WTC11 (cell line): ENCODE data around the gene MAS1. TPM values are rescaled to one million over a fixed set of nuclear protein-coding genes. Genes with fewer than 3 reads are reported as not detected.
"Not testable (repeated sequence)": the region's sequence is repeated elsewhere in the genome, so short reads cannot be mapped to it uniquely, and the experiment has no call there.

Experiments used
- ATAC-seq: fragments of 200-7000 bp; cut with Tn5 transposase; 2 replicates; pipeline ENCODE4 v1.10.0; 2021; ENCODE audit warnings: mild to moderate bottlenecking, moderate library complexity
- CTCF ChIA-PET: fragments of 300-600 bp; sonication (Branson Sonifier 250); formaldehyde crosslinking; loops from one replicate; lab custom pipeline; 2021; ENCODE audit warnings: antibody characterized with exemption; lab: Charles Lee
- POLR2A ChIA-PET: fragments of 350-600 bp; sonication (Branson Sonifier 250); formaldehyde crosslinking; loops from one replicate; lab custom pipeline; 2021; ENCODE audit warnings: antibody characterized with exemption; lab: Charles Lee
- DNase-seq: peaks from one replicate; pipeline ENCODE4 v3.0.0; 2021; ENCODE audit warnings: low spot score
- H3K27ac Mint-ChIP-seq: 2 replicates; pipeline ENCODE4 v1.8.0; 2021; ENCODE audit warnings: mixed read lengths
- H3K27me3 Mint-ChIP-seq: 2 replicates; pipeline ENCODE4 v1.8.0; 2021; ENCODE audit warnings: low read depth, mild to moderate bottlenecking, moderate library complexity, mixed read lengths
- H3K36me3 Mint-ChIP-seq: 2 replicates; pipeline ENCODE4 v1.8.0; 2021; ENCODE audit warnings: mixed read lengths
- H3K4me1 Mint-ChIP-seq: 2 replicates; pipeline ENCODE4 v1.8.0; 2022; ENCODE audit warnings: mixed read lengths
- H3K4me3 Mint-ChIP-seq: 2 replicates; pipeline ENCODE4 v1.8.0; 2021; ENCODE audit warnings: mild to moderate bottlenecking, moderate library complexity, mixed read lengths
- H3K9me3 Mint-ChIP-seq: 2 replicates; pipeline ENCODE4 v1.8.0; 2021; ENCODE audit warnings: mixed read lengths
- AFF4 ChIP-seq: sonication (generic); formaldehyde crosslinking; IDR thresholded peaks from 2 replicates; pipeline ENCODE4 v1.8.1; 2023; ENCODE audit warnings: mild to moderate bottlenecking, missing genetic modification reagents, borderline replicate concordance
- ATF2 ChIP-seq: sonication (generic); formaldehyde crosslinking; IDR thresholded peaks from 2 replicates; pipeline ENCODE4 v1.8.1; 2022; ENCODE audit warnings: low read depth, missing genetic modification reagents, borderline replicate concordance
- ATF3 ChIP-seq: sonication (generic); formaldehyde crosslinking; conservative IDR thresholded peaks from 2 replicates; pipeline ENCODE4 v1.8.1; 2022; ENCODE audit warnings: mild to moderate bottlenecking, missing genetic modification reagents
- ATF6 ChIP-seq: sonication (generic); formaldehyde crosslinking; IDR thresholded peaks from 2 replicates; pipeline ENCODE4 v1.8.1; 2023; ENCODE audit warnings: mild to moderate bottlenecking, missing genetic modification reagents
- ELF4 ChIP-seq: sonication (generic); formaldehyde crosslinking; IDR thresholded peaks from 2 replicates; pipeline ENCODE4 v1.8.1; 2022; ENCODE audit warnings: low read depth, mild to moderate bottlenecking, moderate library complexity, missing genetic modification reagents
- MAX ChIP-seq: sonication (generic); formaldehyde crosslinking; IDR thresholded peaks from 2 replicates; pipeline ENCODE4 v1.8.0; 2022; ENCODE audit warnings: mild to moderate bottlenecking, missing genetic modification reagents
- SMAD3 ChIP-seq: sonication (generic); formaldehyde crosslinking; IDR thresholded peaks from 2 replicates; pipeline ENCODE4 v1.8.0; 2022; ENCODE audit warnings: missing genetic modification reagents, mild to moderate bottlenecking, borderline replicate concordance
- ZBTB21 ChIP-seq: sonication (generic); formaldehyde crosslinking; IDR thresholded peaks from 2 replicates; pipeline ENCODE4 v1.8.1; 2023; ENCODE audit warnings: mild to moderate bottlenecking, missing genetic modification reagents, borderline replicate concordance
- ZMAT4 ChIP-seq: fragments of 250-450 bp; sonication (Bioruptor Pico); IDR thresholded peaks from 2 replicates; pipeline ENCODE4 v1.9.0; 2021; ENCODE audit warnings: mild to moderate bottlenecking
- ZNF219 ChIP-seq: sonication (generic); formaldehyde crosslinking; IDR thresholded peaks from 2 replicates; pipeline ENCODE4 v1.8.0; 2023; ENCODE audit warnings: missing genetic modification reagents, mild to moderate bottlenecking, borderline replicate concordance
- ZNF263 ChIP-seq: sonication (generic); formaldehyde crosslinking; IDR thresholded peaks from 2 replicates; pipeline ENCODE4 v1.8.1; 2022; ENCODE audit warnings: low read depth, mild to moderate bottlenecking, moderate library complexity, missing genetic modification reagents
- ZNF281 ChIP-seq: sonication (generic); formaldehyde crosslinking; IDR thresholded peaks from 2 replicates; pipeline ENCODE4 v1.8.0; 2023; ENCODE audit warnings: mild to moderate bottlenecking, missing genetic modification reagents
- ZNF416 ChIP-seq: fragments of 250-450 bp; sonication (Bioruptor Pico); IDR thresholded peaks from 2 replicates; pipeline ENCODE4 v1.9.0; 2021; ENCODE audit warnings: mild to moderate bottlenecking, inconsistent platforms
- ZNF532 ChIP-seq: fragments of 250-450 bp; sonication (Bioruptor Pico); IDR thresholded peaks from 2 replicates; pipeline ENCODE4 v1.9.0; 2021; ENCODE audit warnings: mild to moderate bottlenecking, borderline replicate concordance
- total RNA-seq: library from RNA; stranded (reverse); gene quantifications from 3 replicates; pipeline ENCODE4 v1.2.3, GENCODE V29; 2021

MAS1 gene
- total RNA-seq, 1 experiment from 2014 or later: 0.68 TPM

- Mint-ChIP-seq H3K9me3 (peaks cover 21% of the 10 kb centered on the region), H3K27ac (no peak overlapping the region), H3K36me3 (peaks cover 4% of the 10 kb centered on the region; the same call in 1 of the 2 replicates), H3K27me3 (no peaks in the 10 kb centered on the region; the same call in 1 of the 2 replicates), H3K4me1 (no peaks in the 10 kb centered on the region), H3K4me3 (no peak overlapping the region)
- POLR2A ChIA-PET: no interaction called here
- DNase-seq (no peak), ATAC-seq (no peak)
- CTCF ChIA-PET: no interaction called here
- TF ChIP-seq ELF4 (CRISPR knock-in tag): no peak
Measured at GRCh38 chr6:159919800-159920199, 29.0 kb downstream of the MAS1 start.

- H3K4me1 Mint-ChIP-seq, H3K27me3 Mint-ChIP-seq, CTCF ChIA-PET, POLR2A ChIA-PET, ATAC-seq, H3K27ac Mint-ChIP-seq, H3K4me3 Mint-ChIP-seq, DNase-seq, H3K36me3 Mint-ChIP-seq: not testable (repeated sequence)
- H3K9me3 Mint-ChIP-seq: peaks cover 21% of the 10 kb centered on the region
Measured at GRCh38 chr6:159924150-159924549, 33.4 kb downstream of the MAS1 start.

- Mint-ChIP-seq H3K4me1 (no peaks in the 10 kb centered on the region), H3K36me3 (peaks cover 4% of the 10 kb centered on the region; the same call in 1 of the 2 replicates), H3K9me3 (peaks cover 17% of the 10 kb centered on the region), H3K27ac (no peak overlapping the region), H3K4me3 (no peak overlapping the region), H3K27me3 (no peaks in the 10 kb centered on the region)
- POLR2A ChIA-PET: no interaction called here
- ATAC-seq (no peak), DNase-seq (no peak)
- CTCF ChIA-PET: interaction anchor here (1.0 kb wide), 1 partner anchor 63 kb away, joined by 3 read pairs; no protein-coding TSS in a partner anchor
- TF ChIP-seq MAX (CRISPR knock-in tag): no peak
- TF ChIP-seq ATF3 (CRISPR knock-in tag): no peak
- TF ChIP-seq ATF2 (CRISPR knock-in tag): no peak
- TF ChIP-seq ZBTB21 (CRISPR knock-in tag): no peak
- no peak for TF ChIP-seq ZNF219 (CRISPR knock-in tag)
- no peak for TF ChIP-seq ZNF532 (CRISPR knock-in tag)
- TF ChIP-seq ZNF281 (CRISPR knock-in tag): no peak
- no peak for TF ChIP-seq AFF4 (CRISPR knock-in tag)
- TF ChIP-seq ZMAT4: no peak
- no peak for TF ChIP-seq ZNF263 (CRISPR knock-in tag)
- no peak for TF ChIP-seq ZNF416 (CRISPR knock-in tag)
- TF ChIP-seq SMAD3: no peak
- no peak for TF ChIP-seq ATF6
Measured at GRCh38 chr6:159926542-159927203, 35.9 kb downstream of the MAS1 start.
